ENCODE data around the gene NEDD4L.
"Not testable (repeated sequence)": the region's sequence is repeated elsewhere in the genome, so short reads cannot be mapped to it uniquely, and the experiment has no call there.

NEDD4L gene

GRCh38 chr18:58407649-58408407, 363.8 kb downstream of the NEDD4L start:
- DNase-seq: no peak

GRCh38 chr18:58408665-58409064, 364.6 kb downstream of the NEDD4L start:
- no peak for DNase-seq

- no peak for DNase-seq
These were observed 365.9 kb downstream of the NEDD4L start for GRCh38 chr18:58409802-58410445.

GRCh38 chr18:58411323-58411722, 367.3 kb downstream of the NEDD4L start:
- DNase-seq: no peak

- DNase-seq: peak; percentile 68
These were observed 369.0 kb downstream of the NEDD4L start for GRCh38 chr18:58412844-58413666.

GRCh38 chr18:58413667-58414628, 369.9 kb downstream of the NEDD4L start:
- no peak for DNase-seq

GRCh38 chr18:58416014-58416703, 372.1 kb downstream of the NEDD4L start:
- no peak for DNase-seq

- no peak for DNase-seq
These were observed 373.0 kb downstream of the NEDD4L start for GRCh38 chr18:58416704-58417683.

- DNase-seq: no peak
These were observed 373.7 kb downstream of the NEDD4L start for GRCh38 chr18:58417752-58418151.

GRCh38 chr18:58418361-58418760, 374.3 kb downstream of the NEDD4L start:
- DNase-seq: no peak

GRCh38 chr18:58419587-58420199, 375.7 kb downstream of the NEDD4L start:
- DNase-seq: no peak

- DNase-seq: no peak
These were observed 382.6 kb downstream of the NEDD4L start for GRCh38 chr18:58426611-58427010.

- no peak for DNase-seq
These were observed 383.3 kb downstream of the NEDD4L start for GRCh38 chr18:58427321-58427720.

- no peak for DNase-seq
These were observed 385.4 kb downstream of the NEDD4L start for GRCh38 chr18:58429442-58429841.

- no peak for DNase-seq
These were observed 387.2 kb downstream of the NEDD4L start for GRCh38 chr18:58431215-58431614.

- no peak for DNase-seq
These were observed 388.2 kb downstream of the NEDD4L start for GRCh38 chr18:58432050-58432727.

- DNase-seq: not testable (repeated sequence)
These were observed 391.4 kb downstream of the NEDD4L start for GRCh38 chr18:58435221-58436005.

- DNase-seq: no peak
These were observed 394.3 kb downstream of the NEDD4L start for GRCh38 chr18:58438161-58438957.

Measured in NCI-H146 (cell line).